ENCODE data around the gene BAIAP2L2. TPM values are rescaled to one million over a fixed set of nuclear protein-coding genes. Genes with fewer than 3 reads are reported as not detected.

BAIAP2L2 gene
- total and polyA plus RNA-seq, 2 donors (not counting 1 experiment from before 2014, with no cell fraction given) = 0.96 to 1.2 TPM

DNA sequence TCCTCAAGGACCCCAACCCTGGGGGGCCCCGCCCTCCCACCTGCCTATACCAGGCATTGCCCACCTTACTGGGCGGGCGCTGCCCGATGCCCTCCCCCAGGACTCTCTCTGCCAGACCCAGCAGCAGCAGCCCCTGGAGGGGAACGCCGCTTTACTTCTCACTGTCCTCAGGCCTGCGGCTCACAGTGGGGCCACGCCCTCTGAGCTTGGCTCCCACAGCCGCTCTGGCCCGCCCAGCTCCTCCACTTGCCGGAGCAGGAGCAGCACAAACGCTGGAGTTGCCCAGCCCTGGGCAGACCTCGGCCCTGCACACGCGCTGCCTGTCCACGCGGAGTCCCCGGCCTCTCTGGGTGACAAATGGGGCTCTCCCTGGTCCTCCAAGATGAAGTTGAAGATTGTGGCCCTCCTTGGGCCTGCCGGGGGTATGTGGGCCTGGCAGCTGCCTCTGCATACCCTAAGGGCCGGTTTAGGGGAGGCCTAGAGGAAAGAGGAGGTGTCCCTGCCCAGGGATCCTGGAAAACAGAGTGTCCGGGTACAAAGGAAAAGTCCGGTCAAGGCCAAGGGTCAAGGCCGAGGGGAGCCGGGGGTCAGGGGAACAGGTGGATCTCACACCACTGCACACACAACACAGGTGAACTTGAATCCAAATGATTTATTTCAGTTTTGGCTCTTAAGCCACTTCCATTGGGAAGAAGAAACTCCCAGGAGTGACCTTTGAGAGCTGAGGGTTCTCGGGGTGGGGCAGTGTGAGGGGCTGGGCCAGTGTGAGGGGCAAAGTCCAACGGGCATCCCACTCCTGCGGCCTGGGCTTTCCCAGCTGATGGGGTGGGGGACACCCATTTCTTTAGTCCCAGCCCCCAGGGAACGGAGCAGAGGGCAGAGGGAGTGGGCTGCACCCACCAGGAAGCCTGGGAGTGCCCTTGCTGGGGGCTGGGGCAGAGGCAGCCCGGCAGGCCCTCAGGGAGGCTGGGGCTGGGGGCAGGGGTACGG lies 674 bp upstream of the BAIAP2L2 start:
- H3K9me3 Mint-ChIP-seq (ENCODE audit: insufficient read depth) = no peaks in the 10 kb centered on the region
- Histone ChIP-seq H3K79me2 (ENCODE audit: control insufficient read depth, insufficient read depth, low read length) (no peaks in the 10 kb centered on the region), H4K20me1 (ENCODE audit: control insufficient read depth, insufficient read depth, low read length, poor library complexity, severe bottlenecking) (no peaks in the 10 kb centered on the region), H3K4me3 (ENCODE audit: control extremely low read depth in 1 of 5, extremely low read depth in 1 of 5, insufficient read depth in 1 of 5, low read depth in 2 of 5, low read length in 4 of 5) (no peak overlapping the region), H3K36me3 (replicated peaks in 1 of 2; ENCODE audit: control extremely low read depth in 1 of 2, control insufficient read depth in 1 of 2, extremely low read depth in 1 of 2, insufficient read depth in 2 of 2, low read length in 1 of 2) (peaks cover 0 to 9% of the 10 kb centered on the region in 2 experiments), H3K9ac (ENCODE audit: low read length) (no peak overlapping the region), H3K27ac (ENCODE audit: low read length in 2 of 2) (no peak overlapping the region), H3K27me3 (replicated peaks in 1 of 4; ENCODE audit: control extremely low read depth in 1 of 4, control insufficient read depth in 3 of 4, insufficient read depth in 4 of 4, low read length in 3 of 4) (no peaks in the 10 kb centered on the region), H3K4me2 (replicated peaks; ENCODE audit: low read depth, low read length, poor library complexity, severe bottlenecking) (no peak overlapping the region), H2AFZ (ENCODE audit: insufficient read depth, low read depth, low read length, poor library complexity, severe bottlenecking) (no peak overlapping the region), H3K4me1 (ENCODE audit: control insufficient read depth in 2 of 2, insufficient read depth in 2 of 2, low read length in 2 of 2) (peaks cover 0 to 3% of the 10 kb centered on the region in 2 donors), H3K9me3 (ENCODE audit: control extremely low read depth in 1 of 3, control insufficient read depth in 2 of 3, insufficient read depth in 1 of 3, low read length in 2 of 3) (peaks cover 0 to 7% (median 0%) of the 10 kb centered on the region in 3 donors)
- no peak overlapping the region for H3K27ac Mint-ChIP-seq
- intact Hi-C loops (cut with micrococcal nuclease) = loop anchor here (5.0 kb wide), 1 partner anchor 91 kb away; the partner anchor contains the start of gene MAFF
- no peak overlapping the region for H3K4me3 Mint-ChIP-seq
- peaks cover 2% of the 10 kb centered on the region for H3K4me1 Mint-ChIP-seq
- TF ChIP-seq EZH2 (IDR thresholded peaks at IDR 0.05; ENCODE audit: borderline replicate concordance, insufficient read depth, low read depth, low read length, poor library complexity, severe bottlenecking) = no peak
- TF ChIP-seq, protein P1, sequence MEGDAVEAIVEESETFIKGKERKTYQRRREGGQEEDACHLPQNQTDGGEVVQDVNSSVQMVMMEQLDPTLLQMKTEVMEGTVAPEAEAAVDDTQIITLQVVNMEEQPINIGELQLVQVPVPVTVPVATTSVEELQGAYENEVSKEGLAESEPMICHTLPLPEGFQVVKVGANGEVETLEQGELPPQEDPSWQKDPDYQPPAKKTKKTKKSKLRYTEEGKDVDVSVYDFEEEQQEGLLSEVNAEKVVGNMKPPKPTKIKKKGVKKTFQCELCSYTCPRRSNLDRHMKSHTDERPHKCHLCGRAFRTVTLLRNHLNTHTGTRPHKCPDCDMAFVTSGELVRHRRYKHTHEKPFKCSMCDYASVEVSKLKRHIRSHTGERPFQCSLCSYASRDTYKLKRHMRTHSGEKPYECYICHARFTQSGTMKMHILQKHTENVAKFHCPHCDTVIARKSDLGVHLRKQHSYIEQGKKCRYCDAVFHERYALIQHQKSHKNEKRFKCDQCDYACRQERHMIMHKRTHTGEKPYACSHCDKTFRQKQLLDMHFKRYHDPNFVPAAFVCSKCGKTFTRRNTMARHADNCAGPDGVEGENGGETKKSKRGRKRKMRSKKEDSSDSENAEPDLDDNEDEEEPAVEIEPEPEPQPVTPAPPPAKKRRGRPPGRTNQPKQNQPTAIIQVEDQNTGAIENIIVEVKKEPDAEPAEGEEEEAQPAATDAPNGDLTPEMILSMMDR (IDR thresholded peaks at IDR 0.05) = no peak
- POLR2A ChIA-PET = no interaction called here
- WGBS (ENCODE audit: insufficient coverage) = 90% methylated on average over 26 of the region's 30 CpGs
- CTCF ChIA-PET = no interaction called here
- no peak for DNase-seq
- no peaks in the 10 kb centered on the region for H3K27me3 Mint-ChIP-seq
- no peak for ATAC-seq (ENCODE audit: low read depth)

Data from B cell (primary cell).